Skeletal muscle tissue (tissue), 4 donors: Measurements from ENCODE around the gene NLRP6. TPM values are rescaled to one million over a fixed set of nuclear protein-coding genes. Genes with fewer than 3 reads are reported as not detected.
A peak's percentile ranks its signal among the peaks of the same experiment; 100 is the strongest.
"Not testable (repeated sequence)": the region's sequence is repeated elsewhere in the genome, so short reads cannot be mapped to it uniquely, and the experiment has no call there.

Experiments used
- H3K27ac ChIP-seq: one replicate; pipeline ENCODE4 v1.7.0; 2013; ENCODE audit warnings: mild to moderate bottlenecking, low read depth, low read length, inconsistent platforms
- H3K27me3 ChIP-seq, 3 donors: one replicate each; pipeline ENCODE4 v1.7.0; 2013; ENCODE audit warnings: low read length in 3 of 3; ENCODE audit not compliant: control insufficient read depth in 3 of 3, insufficient read depth in 3 of 3
- H3K36me3 ChIP-seq, 3 donors: one replicate each; pipeline ENCODE4 v1.7.0; 2013; ENCODE audit warnings: low read length in 3 of 3; ENCODE audit not compliant: control insufficient read depth in 3 of 3, insufficient read depth in 3 of 3
- H3K4me1 ChIP-seq, 3 donors: one replicate each; pipeline ENCODE4 v1.7.0; 2013; ENCODE audit warnings: low read length in 3 of 3, mild to moderate bottlenecking in 3 of 3; ENCODE audit not compliant: control insufficient read depth in 3 of 3, insufficient read depth in 3 of 3
- H3K4me3 ChIP-seq, 3 donors: one replicate each; pipeline ENCODE4 v1.7.0; 2013; ENCODE audit warnings: low read length in 3 of 3
- H3K9ac ChIP-seq, 3 donors: one replicate each; pipeline ENCODE4 v1.7.0; 2013; ENCODE audit warnings: low read length in 3 of 3, mild to moderate bottlenecking in 3 of 3, moderate library complexity in 2 of 3, low read depth in 1 of 3
- H3K9me3 ChIP-seq, 3 donors: one replicate each; pipeline ENCODE4 v1.7.0; 2013; ENCODE audit warnings: low read length in 3 of 3; ENCODE audit not compliant: control insufficient read depth in 3 of 3
- total RNA-seq: library from RNA; depleted of rRNA; stranded (reverse); fragments of >200 nt; gene quantifications from one replicate; pipeline ENCODE4 v1.2.3, GENCODE V29; 2014
- donor health status: Osteomylitis.

The NLRP6 gene
- total RNA-seq, result not detected

DNA sequence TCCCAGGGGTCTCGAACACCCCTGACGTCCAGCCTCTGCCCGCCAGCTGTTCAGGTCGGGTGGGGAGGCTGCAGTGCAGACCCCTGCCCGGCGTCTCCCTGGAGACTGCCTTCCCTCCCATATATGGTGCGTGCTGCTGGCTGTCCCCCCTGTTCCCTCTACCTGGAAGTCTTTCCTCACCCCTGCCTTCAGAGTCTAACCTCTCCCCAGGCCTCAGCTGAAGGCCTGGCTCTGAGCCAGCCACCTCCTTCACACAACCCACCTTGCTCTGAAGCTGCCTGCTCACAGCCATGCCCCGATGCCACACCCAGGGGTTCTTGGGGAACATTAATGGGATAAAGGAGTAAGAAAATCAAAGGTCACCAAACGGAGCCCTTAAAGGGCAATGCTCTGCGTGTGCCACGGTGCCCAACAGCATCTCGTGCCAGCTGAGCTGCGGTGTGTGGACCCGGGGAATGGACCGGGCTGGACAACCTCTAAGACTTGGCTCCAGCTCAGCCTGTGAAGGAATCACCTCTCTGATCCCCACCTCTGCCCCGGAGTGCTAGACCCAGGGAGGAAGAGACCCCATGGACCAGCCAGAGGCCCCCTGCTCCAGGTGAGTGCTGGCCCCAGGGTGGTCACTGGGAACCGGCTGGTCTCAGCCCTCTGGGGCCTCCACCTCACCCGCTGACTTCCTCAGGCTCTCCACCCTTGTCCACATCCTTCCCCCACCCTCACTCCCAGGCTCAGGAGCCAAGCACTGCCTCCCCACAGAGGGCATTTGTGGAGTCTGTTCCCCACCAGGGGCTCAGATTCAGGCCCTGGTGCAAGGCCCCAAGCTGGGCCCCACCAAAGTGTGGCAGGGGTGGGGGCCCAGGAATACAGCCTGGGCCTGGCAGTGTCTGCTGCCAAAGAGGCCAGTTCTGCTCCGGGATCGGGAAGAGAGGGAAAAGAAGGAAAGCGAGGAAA is at the start of gene NLRP6:
NLRP6 (plus strand) TSS at position 407 of the 951 bp plus-strand sequence; CDS start at position 570, 163 bp downstream.
- Histone ChIP-seq H3K36me3 (no peaks in the 10 kb centered on the region), H3K4me3 (no peak within 1 kb of the TSS), H3K9me3 (no peaks in the 10 kb centered on the region), H3K27ac (no peak within 1 kb of the TSS), H3K9ac (no peak within 1 kb of the TSS), H3K27me3 (peaks cover 52 to 57% (median 56%) of the 10 kb centered on the region in 3 donors), H3K4me1 (peaks cover 8 to 15% (median 10%) of the 10 kb centered on the region in 3 donors)

DNA sequence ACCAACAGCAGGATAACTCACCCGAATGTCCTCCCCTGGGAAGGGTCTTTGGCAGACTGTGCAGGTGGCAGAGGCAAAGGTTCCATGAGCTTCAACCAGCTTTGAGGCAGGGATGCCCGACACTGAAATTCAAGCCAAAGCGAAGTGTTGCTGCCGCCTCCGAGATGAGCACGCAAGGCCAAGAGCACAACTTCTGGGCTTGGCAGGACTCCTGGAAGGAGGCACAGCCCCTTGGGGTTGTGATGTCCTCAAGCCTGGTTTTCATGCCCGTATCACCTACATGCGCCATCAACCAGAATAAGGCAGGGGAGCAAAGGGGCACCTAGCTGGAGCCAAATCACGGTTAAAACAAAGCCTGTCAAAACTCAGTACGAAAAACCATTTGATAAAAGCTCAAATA is 47.8 kb upstream of the NLRP6 start:
- Histone ChIP-seq H3K4me3 (no peak overlapping the region), H3K9ac (no peak overlapping the region), H3K36me3 (peaks cover 11 to 19% (median 14%) of the 10 kb centered on the region in 3 donors), H3K27ac (no peak overlapping the region), H3K27me3 (no peaks in the 10 kb centered on the region), H3K9me3 (no peaks in the 10 kb centered on the region), H3K4me1 (peaks cover 4 to 5% (median 4%) of the 10 kb centered on the region in 3 donors)

DNA sequence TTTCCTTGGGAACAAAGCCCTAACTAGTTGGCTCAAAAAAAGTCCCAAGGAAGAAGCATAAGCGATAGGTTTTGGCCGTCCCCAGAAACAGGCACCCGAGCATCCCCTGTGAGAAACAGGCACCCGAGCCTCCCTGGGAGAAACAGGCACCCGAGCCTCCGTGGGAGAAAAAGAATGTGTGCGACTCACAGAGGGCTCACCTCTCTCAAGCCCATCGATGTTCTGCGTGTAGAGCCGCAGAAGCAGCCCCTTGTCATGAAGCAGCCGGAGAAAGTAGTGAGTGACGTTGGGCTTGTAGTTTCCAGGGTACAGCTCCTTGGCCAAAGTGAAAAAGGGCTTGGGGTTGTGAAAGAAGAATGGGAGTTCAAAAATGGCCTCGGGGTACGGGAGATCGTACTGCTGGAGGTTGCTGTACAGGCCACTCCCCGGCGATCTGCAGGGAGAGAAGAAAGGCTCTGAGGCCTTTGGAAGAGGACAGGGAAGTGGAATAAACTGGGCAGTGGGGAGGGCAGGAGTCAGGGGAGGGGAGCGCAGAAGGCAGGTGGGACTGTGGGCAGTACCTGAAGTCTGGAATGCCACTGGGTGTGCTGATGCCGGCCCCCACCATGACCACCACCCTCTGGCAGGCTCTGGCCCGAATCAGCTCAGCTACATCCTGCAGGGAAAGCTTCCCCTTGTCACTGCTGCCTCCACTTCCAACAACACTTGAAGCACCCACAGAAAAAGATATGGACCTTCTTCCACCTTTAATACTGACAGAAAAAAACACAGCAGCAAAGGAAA is 45.2 kb upstream of the NLRP6 start:
- peaks cover 14 to 19% (median 15%) of the 10 kb centered on the region in 3 donors for H3K4me1 ChIP-seq
- no peak overlapping the region for H3K4me3 ChIP-seq
- H3K27ac ChIP-seq, result no peak overlapping the region
- H3K36me3 ChIP-seq, result peaks cover 7 to 15% (median 12%) of the 10 kb centered on the region in 3 donors
- H3K9me3 ChIP-seq, result no peaks in the 10 kb centered on the region
- H3K27me3 ChIP-seq, result no peaks in the 10 kb centered on the region
- H3K9ac ChIP-seq, result no peak overlapping the region

DNA sequence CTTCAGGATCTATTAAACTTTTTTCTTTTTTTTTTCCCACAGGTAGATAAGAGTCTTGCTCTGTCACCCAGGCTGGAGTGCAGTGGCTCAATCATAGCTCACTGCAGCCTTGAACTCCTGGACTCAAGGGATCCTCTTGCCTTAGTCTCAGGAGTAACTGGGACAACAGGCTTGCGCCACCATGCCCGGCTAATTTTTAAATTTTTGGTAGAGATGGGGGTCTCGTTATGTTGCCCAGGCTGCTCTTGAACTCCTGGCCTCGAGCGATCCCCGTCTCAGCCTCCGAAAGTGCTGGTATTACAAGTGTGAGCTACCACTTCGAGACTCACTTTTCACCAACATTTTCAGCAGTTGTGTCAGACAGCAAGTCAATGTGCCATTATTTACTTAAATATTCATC is 43.0 kb upstream of the NLRP6 start:
- peak overlapping the region; percentile 91 to 97 (median 96) for H3K9ac ChIP-seq
- peaks cover 19 to 24% (median 23%) of the 10 kb centered on the region in 3 donors for H3K4me1 ChIP-seq
- peak overlapping the region; percentile 97 to 99 (median 97) for H3K4me3 ChIP-seq
- H3K27ac ChIP-seq, result no peak overlapping the region
- H3K9me3 ChIP-seq, result no peaks in the 10 kb centered on the region
- H3K27me3 ChIP-seq, result no peaks in the 10 kb centered on the region
- H3K36me3 ChIP-seq, result peaks cover 12 to 18% (median 14%) of the 10 kb centered on the region in 3 donors

DNA sequence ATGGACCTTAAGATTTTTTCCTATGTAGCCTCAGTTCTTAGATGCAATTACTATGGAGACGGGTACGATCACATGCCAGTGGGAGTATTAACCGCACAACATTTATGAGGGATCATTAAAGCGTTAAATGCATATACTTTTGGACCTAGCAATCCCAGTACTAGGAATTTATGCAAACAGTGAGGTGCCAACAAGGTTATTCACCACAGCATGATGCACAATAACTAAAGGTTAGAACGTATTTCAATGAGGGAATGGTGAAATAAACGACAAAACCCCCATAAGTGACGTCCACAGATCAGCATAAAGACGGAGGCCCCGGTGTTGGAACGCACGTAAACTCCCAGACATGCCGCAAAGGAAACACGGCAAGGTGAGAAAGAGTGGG is 42.6 kb upstream of the NLRP6 start:
- no peaks in the 10 kb centered on the region for H3K27me3 ChIP-seq
- H3K9ac ChIP-seq, result peak overlapping the region; percentile 91 to 97 (median 96)

DNA sequence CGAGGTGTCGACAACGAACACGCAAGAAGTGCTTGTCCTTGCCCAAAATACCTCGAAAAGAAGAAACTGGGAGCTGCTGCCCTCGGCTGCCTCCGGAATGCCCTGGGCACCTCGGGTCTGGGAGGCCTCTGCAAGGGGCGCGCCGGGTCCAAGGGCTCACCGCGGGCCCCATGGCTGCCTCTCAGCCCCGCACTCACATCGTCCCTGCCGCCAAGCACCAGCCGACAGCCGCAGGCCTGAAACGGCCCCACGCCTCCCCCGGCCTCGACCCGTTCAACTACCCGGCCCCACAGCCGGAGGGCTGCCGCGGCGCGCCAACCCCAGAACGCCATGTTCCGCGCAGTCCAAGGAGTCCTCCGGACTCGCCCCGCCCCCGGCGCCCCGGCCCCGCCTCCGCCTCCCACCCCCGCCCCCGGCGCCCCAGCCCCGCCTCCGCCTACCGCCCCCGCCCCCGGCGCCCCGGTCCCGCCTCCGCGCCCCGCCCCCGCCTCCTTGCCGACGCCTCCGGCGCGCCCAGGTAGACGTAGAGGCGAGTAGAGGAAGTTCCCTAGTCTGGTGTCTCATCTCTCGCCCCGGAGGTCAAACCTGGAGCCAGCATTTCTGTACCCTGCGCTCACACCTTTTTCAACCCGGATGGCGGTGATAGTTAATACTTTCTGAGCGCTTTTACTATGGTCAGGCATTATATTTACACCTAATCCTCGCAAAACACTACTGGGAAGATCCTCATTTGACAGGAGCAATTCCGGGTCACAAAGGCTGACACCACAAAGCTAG is 42.0 kb upstream of the NLRP6 start, which contains the start of gene SIRT3:
SIRT3 (minus strand) TSS at position 346 of the 777 bp plus-strand sequence; CDS start at position 332, 14 bp downstream.
- Histone ChIP-seq H3K27me3 (no peaks in the 10 kb centered on the region), H3K4me1 (peaks cover 21 to 28% (median 25%) of the 10 kb centered on the region in 3 donors), H3K27ac (peak within 1 kb of the TSS; percentile 96), H3K9ac (peak within 1 kb of the TSS; percentile 94 to 97 (median 96)), H3K4me3 (peak within 1 kb of the TSS; percentile 97 to 100 (median 99)), H3K9me3 (no peaks in the 10 kb centered on the region), H3K36me3 (peaks cover 10 to 20% (median 15%) of the 10 kb centered on the region in 3 donors)

More for the DNA sequence above, 42.6 kb upstream of the NLRP6 start:
- H3K36me3 ChIP-seq, result peaks cover 10 to 17% (median 14%) of the 10 kb centered on the region in 3 donors
- H3K4me1 ChIP-seq, result peaks cover 19 to 24% (median 23%) of the 10 kb centered on the region in 3 donors
- H3K4me3 ChIP-seq, result peak overlapping the region; percentile 97 to 99 (median 97)
- peak overlapping the region; percentile 96 for H3K27ac ChIP-seq
- H3K9me3 ChIP-seq, result no peaks in the 10 kb centered on the region

DNA sequence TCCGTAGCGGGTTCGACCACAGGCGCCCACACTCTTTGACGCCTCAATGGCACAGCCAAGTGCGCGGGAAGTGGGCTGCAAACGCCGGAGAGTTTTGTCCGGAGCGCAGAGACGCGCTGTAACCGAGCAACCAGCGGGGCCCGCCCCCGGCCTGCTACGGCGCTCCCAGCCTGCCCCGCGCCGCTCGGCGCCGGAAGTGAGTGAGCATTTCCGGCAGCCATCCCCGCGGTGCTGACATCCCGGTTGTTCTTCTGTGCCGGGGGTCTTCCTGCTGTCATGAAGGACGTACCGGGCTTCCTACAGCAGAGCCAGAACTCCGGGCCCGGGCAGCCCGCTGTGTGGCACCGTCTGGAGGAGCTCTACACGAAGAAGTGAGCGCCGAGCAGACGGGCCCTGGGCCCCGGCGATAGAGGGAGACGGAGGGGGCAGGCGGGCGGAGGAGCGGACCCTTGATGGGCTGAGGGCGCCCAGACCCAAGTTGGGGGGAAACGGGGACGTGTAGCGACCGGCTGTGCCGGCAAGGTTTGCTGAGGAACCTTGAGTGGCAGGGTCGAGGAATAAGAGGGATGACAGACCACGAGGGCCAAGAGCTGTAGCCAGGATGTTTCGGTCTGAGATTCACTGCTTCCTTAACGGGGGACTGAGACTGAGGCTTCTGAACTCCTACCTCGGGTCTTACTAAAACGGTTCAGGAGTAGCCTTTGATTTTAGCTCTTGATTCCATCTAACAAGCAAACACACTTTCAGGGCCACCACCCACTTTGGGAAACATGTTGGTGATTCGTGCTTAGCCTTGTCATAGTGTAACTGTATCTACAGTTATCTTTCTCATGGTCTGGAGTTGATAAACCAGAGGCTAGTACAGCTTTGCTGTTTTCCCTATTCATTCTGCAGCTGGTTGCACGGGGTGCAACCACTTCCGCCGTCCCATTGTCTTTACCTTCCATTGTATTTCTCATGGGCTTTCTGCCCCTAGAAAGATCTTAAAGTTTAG is 41.1 kb upstream of the NLRP6 start, which contains the start of gene PSMD13:
PSMD13 (plus strand) TSS at position 203 of the 994 bp plus-strand sequence; CDS start at position 277, 74 bp downstream.
- Histone ChIP-seq H3K27ac (peak within 1 kb of the TSS; percentile 96), H3K27me3 (no peaks in the 10 kb centered on the region), H3K9ac (peak within 1 kb of the TSS; percentile 94 to 97 (median 96)), H3K9me3 (no peaks in the 10 kb centered on the region), H3K4me1 (peaks cover 29 to 37% (median 34%) of the 10 kb centered on the region in 3 donors), H3K4me3 (peak within 1 kb of the TSS; percentile 97 to 100 (median 99)), H3K36me3 (peaks cover 14 to 24% (median 23%) of the 10 kb centered on the region in 3 donors)

DNA sequence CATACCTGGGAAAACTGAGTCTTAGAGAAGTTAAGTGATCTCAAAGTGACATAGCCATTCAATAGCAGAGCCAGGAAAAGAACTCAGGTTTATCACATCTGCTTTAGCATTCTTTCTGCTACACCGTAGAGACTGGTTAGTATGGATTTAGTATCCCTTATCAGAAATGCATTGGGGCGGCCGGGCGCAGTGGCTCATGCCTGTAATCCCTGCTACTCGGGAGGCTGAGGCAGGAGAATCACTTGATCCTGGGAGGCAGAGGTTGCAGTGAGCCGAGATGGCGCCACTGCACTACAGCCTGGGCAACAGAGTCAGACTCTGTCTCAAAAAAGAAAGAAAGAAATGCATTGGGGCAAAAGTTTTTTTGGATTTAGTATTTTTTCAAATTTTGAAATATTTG is 39.9 kb upstream of the NLRP6 start:
- Histone ChIP-seq H3K4me3 (peak overlapping the region in 1 of 3 donors; percentile 10), H3K36me3 (peaks cover 11 to 25% (median 20%) of the 10 kb centered on the region in 3 donors), H3K4me1 (peaks cover 31 to 38% (median 36%) of the 10 kb centered on the region in 3 donors)
- not testable (repeated sequence) for H3K9ac ChIP-seq, H3K9me3 ChIP-seq, H3K27ac ChIP-seq, H3K27me3 ChIP-seq
